ENCODE measurements around the gene MYH4. TPM values are rescaled to one million over a fixed set of nuclear protein-coding genes. Genes with fewer than 3 reads are reported as not detected.

Gene MYH4
- total and polyA plus RNA-seq, 2 of the 13 experiments (the other 11 are each of a cell fraction or from before 2014, with no cell fraction given) = 0.01 to 0.02 TPM

DNA sequence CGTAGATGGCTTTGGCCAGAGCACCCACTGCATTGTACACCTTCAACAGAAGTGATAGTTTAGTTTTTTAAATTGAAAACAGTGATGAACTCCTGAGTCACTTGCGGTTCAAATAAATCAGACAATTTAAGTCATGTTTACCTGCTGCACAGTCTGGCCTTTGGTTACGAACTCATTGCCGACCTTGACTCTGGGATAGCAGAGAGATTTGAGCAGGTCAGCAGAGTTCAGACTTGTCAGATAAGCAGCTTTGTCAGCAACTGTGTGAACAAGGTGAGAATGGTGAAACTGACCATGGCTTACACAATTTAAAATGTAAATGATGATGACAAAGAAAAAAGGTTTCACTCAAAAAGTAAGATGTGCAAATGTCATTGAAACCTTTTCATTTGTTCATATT lies 9.3 kb downstream of the MYH4 start (continued):
- no peak for TF ChIP-seq SNAPC4 (CRISPR knock-in tag; IDR thresholded peaks at IDR 0.05)
- TF ChIP-seq SOX5 (CRISPR knock-in tag; IDR thresholded peaks at IDR 0.05; ENCODE audit: borderline replicate concordance) = peak; percentile 68; the same call in 1 of the 2 replicates
- TF ChIP-seq HOXA5 (CRISPR knock-in tag; IDR thresholded peaks at IDR 0.05) = no peak
- peak; percentile 79; the same call in 1 of the 2 replicates for TF ChIP-seq HMG20A (CRISPR knock-in tag; IDR thresholded peaks at IDR 0.05; ENCODE audit: borderline replicate concordance)
- TF ChIP-seq SALL1 (CRISPR knock-in tag; IDR thresholded peaks at IDR 0.05) = peak; percentile 54
- no peak for TF ChIP-seq PLRG1 (conservative IDR thresholded peaks at IDR 0.05)
- peak; percentile 58 for TF ChIP-seq FOSL2 (CRISPR knock-in tag; IDR thresholded peaks at IDR 0.05)
- no peak for TF ChIP-seq SMC3 (IDR thresholded peaks at IDR 0.05; ENCODE audit: low read length)
- TF ChIP-seq, protein P1, sequence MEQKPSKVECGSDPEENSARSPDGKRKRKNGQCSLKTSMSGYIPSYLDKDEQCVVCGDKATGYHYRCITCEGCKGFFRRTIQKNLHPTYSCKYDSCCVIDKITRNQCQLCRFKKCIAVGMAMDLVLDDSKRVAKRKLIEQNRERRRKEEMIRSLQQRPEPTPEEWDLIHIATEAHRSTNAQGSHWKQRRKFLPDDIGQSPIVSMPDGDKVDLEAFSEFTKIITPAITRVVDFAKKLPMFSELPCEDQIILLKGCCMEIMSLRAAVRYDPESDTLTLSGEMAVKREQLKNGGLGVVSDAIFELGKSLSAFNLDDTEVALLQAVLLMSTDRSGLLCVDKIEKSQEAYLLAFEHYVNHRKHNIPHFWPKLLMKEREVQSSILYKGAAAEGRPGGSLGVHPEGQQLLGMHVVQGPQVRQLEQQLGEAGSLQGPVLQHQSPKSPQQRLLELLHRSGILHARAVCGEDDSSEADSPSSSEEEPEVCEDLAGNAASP (CRISPR knock-in tag; IDR thresholded peaks at IDR 0.05; ENCODE audit: borderline replicate concordance) = peak; percentile 40; the same call in 1 of the 2 replicates
- no peak for TF ChIP-seq RORA (CRISPR knock-in tag; IDR thresholded peaks at IDR 0.05)
- no peak for TF ChIP-seq FOXP1 (IDR thresholded peaks at IDR 0.05)
- peak; percentile 58 for TF ChIP-seq FOXP1 (CRISPR knock-in tag; IDR thresholded peaks at IDR 0.05)
- peak; percentile 95 for TF ChIP-seq RARA (CRISPR knock-in tag; IDR thresholded peaks at IDR 0.05)
- TF ChIP-seq SOX13 (IDR thresholded peaks at IDR 0.05) = 0 out of 2 replicates have a peak, but pooled peaks have one; percentile 24
- TF ChIP-seq SOX13 (CRISPR knock-in tag; conservative IDR thresholded peaks at IDR 0.05 in 1 of 2, IDR thresholded peaks at IDR 0.05 in 1 of 2) = peak in 1 of 2 experiments; percentile 72; a peak in 2 of 4 replicates
- no peak for TF ChIP-seq AGO2 (optimal IDR thresholded peaks at IDR 0.05; ENCODE audit: low read depth, low read length)
- TF ChIP-seq HMG20B (CRISPR knock-in tag; conservative IDR thresholded peaks at IDR 0.05) = peak; percentile 63
- peak; percentile 46; the same call in 1 of the 2 replicates for TF ChIP-seq PITX1 (CRISPR knock-in tag; IDR thresholded peaks at IDR 0.05)
